K562 (cell line): ENCODE measurements around the gene RNF151. TPM values are rescaled to one million over a fixed set of nuclear protein-coding genes. Genes with fewer than 3 reads are reported as not detected.

Experiments
- ATF7 ChIP-seq: fragments of 450-650 bp; IDR thresholded peaks from 2 replicates; pipeline ENCODE4 v1.7.1; 2014; ENCODE audit warnings: mild to moderate bottlenecking, moderate library complexity
- DMBX1 ChIP-seq: fragments of 250-450 bp; sonication (Bioruptor Pico); IDR thresholded peaks from 2 replicates; pipeline ENCODE4 v1.8.0; 2022; ENCODE audit warnings: inconsistent platforms, mild to moderate bottlenecking, moderate library complexity, borderline replicate concordance
- EP300 ChIP-seq: IDR thresholded peaks from 2 replicates; pipeline ENCODE4 v1.6.1; 2012; ENCODE audit warnings: low read length, improper control_type of control experiment
- ESRRA ChIP-seq: fragments of 450-650 bp; IDR thresholded peaks from 2 replicates; pipeline ENCODE4 v1.6.1; 2014; ENCODE audit warnings: low read depth, mild to moderate bottlenecking, moderate library complexity, borderline replicate concordance
- HDAC2 ChIP-seq: fragments of 450-650 bp; IDR thresholded peaks from 2 replicates; pipeline ENCODE4 v1.6.1; 2016; ENCODE audit warnings: mild to moderate bottlenecking
- HLTF ChIP-seq: fragments of 450-650 bp; IDR thresholded peaks from 2 replicates; pipeline ENCODE4 v1.6.1; 2016
- MAZ ChIP-seq, 2 experiments: fragments of 450-650 bp in 1 of 2; sonication (generic) in 1 of 2; formaldehyde crosslinking; IDR thresholded peaks in 1 of 2; conservative IDR thresholded peaks in 1 of 2; 2 replicates each; pipeline versions ENCODE4 v1.4.0 to v1.5.0; 2020; ENCODE audit warnings: mild to moderate bottlenecking in 1 of 2, missing genetic modification reagents in 1 of 2
- MED1 ChIP-seq: sonication (generic); formaldehyde crosslinking; IDR thresholded peaks from 2 replicates; pipeline ENCODE4 v1.8.1; 2023; ENCODE audit warnings: missing genetic modification reagents, borderline replicate concordance
- MXD1 ChIP-seq: fragments of 250-450 bp; sonication (Bioruptor Pico); IDR thresholded peaks from 2 replicates; pipeline ENCODE4 v1.8.0; 2021; ENCODE audit warnings: borderline replicate concordance, mild to moderate bottlenecking, moderate library complexity; ENCODE audit not compliant: poor library complexity, severe bottlenecking
- NFIC ChIP-seq: fragments of 450-650 bp; IDR thresholded peaks from 2 replicates; pipeline ENCODE4 v1.6.1; 2017; ENCODE audit warnings: mild to moderate bottlenecking, inconsistent platforms
- NRF1 ChIP-seq, 2 experiments: fragments of 450-650 bp; IDR thresholded peaks in 1 of 2; conservative IDR thresholded peaks in 1 of 2; 2 replicates each; pipeline ENCODE4 v1.6.1; 2014; ENCODE audit warnings: mild to moderate bottlenecking in 2 of 2
- PTBP1 ChIP-seq: fragments of 200-400 bp; formaldehyde crosslinking; IDR thresholded peaks from 2 replicates; pipeline ENCODE4 v1.6.1; 2017; ENCODE audit warnings: low read depth, low read length
- RBBP5 ChIP-seq: fragments of 200-600 bp; sonication (generic); IDR thresholded peaks from 2 replicates; pipeline ENCODE4 v1.6.1; 2012; ENCODE audit warnings: borderline replicate concordance, mild to moderate bottlenecking, low read length, control low read depth, inconsistent platforms; ENCODE audit not compliant: insufficient read depth, poor library complexity, severe bottlenecking
- RBFOX2 ChIP-seq: fragments of 200-400 bp; formaldehyde crosslinking; IDR thresholded peaks from 2 replicates; pipeline ENCODE4 v1.6.1; 2017; ENCODE audit warnings: low read depth, mild to moderate bottlenecking, low read length, moderate library complexity
- RBM14 ChIP-seq: fragments of 200-400 bp; formaldehyde crosslinking; IDR thresholded peaks from 2 replicates; pipeline ENCODE4 v1.6.1; 2018; ENCODE audit warnings: low read depth, mild to moderate bottlenecking, low read length, moderate library complexity, borderline replicate concordance; ENCODE audit not compliant: insufficient read depth
- SNIP1 ChIP-seq: fragments of 450-650 bp; IDR thresholded peaks from 2 replicates; pipeline ENCODE4 v1.7.1; 2017; ENCODE audit warnings: low read depth, mild to moderate bottlenecking
- SRSF1 ChIP-seq: fragments of 200-400 bp; formaldehyde crosslinking; IDR thresholded peaks from 2 replicates; pipeline ENCODE4 v1.6.1; 2017; ENCODE audit warnings: mild to moderate bottlenecking, low read depth, low read length, moderate library complexity
- TEAD4 ChIP-seq, 2 experiments: sonication (generic) in 1 of 2; formaldehyde crosslinking in 1 of 2; IDR thresholded peaks; 2 replicates each; pipeline versions ENCODE4 v1.6.1 to v1.8.0; 2012 to 2022; ENCODE audit warnings: borderline replicate concordance in 1 of 2, inconsistent platforms in 1 of 2, low read length in 1 of 2, mild to moderate bottlenecking in 1 of 2, missing genetic modification reagents in 1 of 2
- ZBTB7A ChIP-seq: IDR thresholded peaks from 2 replicates; pipeline ENCODE4 v1.6.1; 2011; ENCODE audit warnings: low read depth, mild to moderate bottlenecking, low read length, moderate library complexity, borderline replicate concordance; ENCODE audit not compliant: control insufficient read depth
- ZNF134 ChIP-seq: fragments of 250-450 bp; sonication (Bioruptor Pico); conservative IDR thresholded peaks from 2 replicates; pipeline ENCODE4 v1.4.0; 2020
- ZNF311 ChIP-seq: fragments of 250-450 bp; sonication (Bioruptor Pico); IDR thresholded peaks from 2 replicates; pipeline ENCODE4 v1.4.0; 2020; ENCODE audit warnings: mild to moderate bottlenecking, moderate library complexity
- ZNF445 ChIP-seq: fragments of 250-450 bp; sonication (Bioruptor Pico); IDR thresholded peaks from 2 replicates; pipeline ENCODE4 v1.4.0; 2020; ENCODE audit warnings: low read depth, mild to moderate bottlenecking, moderate library complexity
- polyA plus RNA-seq, 8 experiments: library from polyadenylated mRNA; depleted of rRNA in 4 of 8; stranded (reverse) in 5 of 8; unstranded in 3 of 8; fragments of >200 nt; fragmentation: Nextera tagmentation in 2 of 8; fragmentation: Illumina TruSeq in 1 of 8; extraction: Ambion mirVana in 2 of 8; extraction: Trizol in 1 of 8; gene quantifications; 2 replicates each; pipeline versions ENCODE4 v1.2.1 to v1.2.3, GENCODE V29; 2011 to 2014; ENCODE audit warnings: inconsistent platforms in 1 of 8, missing spikeins in 1 of 8
- total RNA-seq, 7 experiments: library from RNA; depleted of rRNA in 6 of 7; stranded (reverse); fragments of >200 nt in 6 of 7; fragmentation: Illumina TruSeq in 2 of 7; extraction: Trizol in 2 of 7; gene quantifications; 2 replicates each; pipeline versions ENCODE4 v1.2.1 to v1.2.3, GENCODE V29; 2011 to 2021; ENCODE audit warnings: low replicate concordance in 1 of 7
- TF ChIP-seq, protein P1 (sequence below): fragments of 450-650 bp; formaldehyde crosslinking; IDR thresholded peaks from 2 replicates; pipeline ENCODE4 v1.4.0; 2022; ENCODE audit warnings: missing genetic modification characterization

Gene RNF151
- total and polyA plus RNA-seq, 9 of the 15 experiments (the other 6 are each of a cell fraction or from before 2014, with no cell fraction given): not detected

GRCh38 chr16:1971796-1972489 is 5.3 kb downstream of the RNF151 start, which contains the start of gene TBL3 (continued):
- TF ChIP-seq TEAD4 (IDR thresholded peaks at IDR 0.05; ENCODE audit: low read length) (0 out of 2 replicates have a peak, but pooled peaks have one; percentile 9), TEAD4 (CRISPR knock-in tag; IDR thresholded peaks at IDR 0.05; ENCODE audit: borderline replicate concordance) (no peak), ZBTB7A (0 out of 2 replicates have a peak, but pooled peaks have one; percentile 19), RBM14 (0 out of 2 replicates have a peak, but pooled peaks have one; percentile 61), MED1 (CRISPR knock-in tag) (peak; percentile 42; the same call in 1 of the 2 replicates), RBBP5 (peak; percentile 95), RBFOX2 (peak; percentile 91), HDAC2 (peak; percentile 40; the same call in 1 of the 2 replicates), SNIP1 (no peak), ESRRA (peak; percentile 77), MXD1 (CRISPR knock-in tag) (peak; percentile 64), NFIC (peak; percentile 66), DMBX1 (CRISPR knock-in tag) (peak; percentile 77; the same call in 1 of the 2 replicates), HLTF (peak; percentile 50; the same call in 1 of the 2 replicates), PTBP1 (no peak), MAZ (CRISPR knock-in tag; conservative IDR thresholded peaks at IDR 0.05 in 1 of 2, IDR thresholded peaks at IDR 0.05 in 1 of 2) (peak; percentile 95), ZNF134 (CRISPR knock-in tag) (peak; percentile 57), ZNF311 (CRISPR knock-in tag) (0 out of 2 replicates have a peak, but pooled peaks have one; percentile 58), SRSF1 (no peak), ZNF445 (no peak), EP300 (peak; percentile 60), ATF7 (peak; percentile 89), NRF1 (conservative IDR thresholded peaks at IDR 0.05 in 1 of 2, IDR thresholded peaks at IDR 0.05 in 1 of 2) (peak; percentile 33 to 57)
- TF ChIP-seq, protein P1, sequence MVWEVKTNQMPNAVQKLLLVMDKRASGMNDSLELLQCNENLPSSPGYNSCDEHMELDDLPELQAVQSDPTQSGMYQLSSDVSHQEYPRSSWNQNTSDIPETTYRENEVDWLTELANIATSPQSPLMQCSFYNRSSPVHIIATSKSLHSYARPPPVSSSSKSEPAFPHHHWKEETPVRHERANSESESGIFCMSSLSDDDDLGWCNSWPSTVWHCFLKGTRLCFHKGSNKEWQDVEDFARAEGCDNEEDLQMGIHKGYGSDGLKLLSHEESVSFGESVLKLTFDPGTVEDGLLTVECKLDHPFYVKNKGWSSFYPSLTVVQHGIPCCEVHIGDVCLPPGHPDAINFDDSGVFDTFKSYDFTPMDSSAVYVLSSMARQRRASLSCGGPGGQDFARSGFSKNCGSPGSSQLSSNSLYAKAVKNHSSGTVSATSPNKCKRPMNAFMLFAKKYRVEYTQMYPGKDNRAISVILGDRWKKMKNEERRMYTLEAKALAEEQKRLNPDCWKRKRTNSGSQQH (CRISPR knock-in tag): peak; percentile 72; the same call in 1 of the 2 replicates
